ENCODE data around the gene ALKBH5. TPM values are rescaled to one million over a fixed set of nuclear protein-coding genes. Genes with fewer than 3 reads are reported as not detected.

The ALKBH5 gene
- total RNA-seq, 2 experiments from 2014 or later = 118 to 125 TPM

DNA sequence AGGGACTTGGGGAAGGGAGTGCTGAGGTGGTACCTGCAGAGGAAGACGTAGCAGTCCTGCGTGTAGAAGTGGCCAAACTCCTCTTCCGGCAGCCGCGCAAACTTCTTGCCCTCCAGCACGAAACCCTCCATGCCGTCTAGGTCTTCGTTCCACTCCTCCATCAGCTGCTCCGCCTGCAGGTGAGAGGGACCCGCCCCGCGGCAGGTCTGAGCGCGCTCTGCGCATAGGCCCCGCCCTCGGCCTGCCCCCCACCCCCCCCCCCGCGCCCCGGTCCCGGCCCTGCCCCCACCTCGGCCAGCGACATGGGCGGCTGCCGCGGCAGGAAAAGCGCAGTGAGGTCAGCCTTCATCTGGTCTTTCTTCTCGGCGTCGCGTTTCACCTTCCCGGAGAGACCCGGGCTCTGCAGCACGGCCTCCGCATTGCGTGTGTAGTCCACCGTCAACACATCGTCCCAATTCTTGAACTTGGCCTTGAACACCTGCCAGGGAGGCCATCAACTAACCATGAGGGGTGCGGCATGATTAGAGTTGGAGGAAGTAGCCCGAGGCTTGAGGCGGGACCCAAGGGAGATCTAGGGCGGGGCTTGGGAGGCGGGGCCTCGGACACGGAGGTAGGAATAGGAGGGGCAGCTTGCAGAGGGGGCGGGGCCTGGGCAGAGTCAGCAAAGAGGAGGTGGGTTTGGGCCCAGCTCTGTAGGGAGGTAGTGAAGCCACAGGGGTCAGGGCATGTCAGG is 63.4 kb downstream of the ALKBH5 start:
- POLR2A ChIA-PET = interaction anchor here (2.7 kb wide), 1 partner anchor 14 kb away, joined by 8 read pairs; the partner anchor contains the start of gene MIEF2

DNA sequence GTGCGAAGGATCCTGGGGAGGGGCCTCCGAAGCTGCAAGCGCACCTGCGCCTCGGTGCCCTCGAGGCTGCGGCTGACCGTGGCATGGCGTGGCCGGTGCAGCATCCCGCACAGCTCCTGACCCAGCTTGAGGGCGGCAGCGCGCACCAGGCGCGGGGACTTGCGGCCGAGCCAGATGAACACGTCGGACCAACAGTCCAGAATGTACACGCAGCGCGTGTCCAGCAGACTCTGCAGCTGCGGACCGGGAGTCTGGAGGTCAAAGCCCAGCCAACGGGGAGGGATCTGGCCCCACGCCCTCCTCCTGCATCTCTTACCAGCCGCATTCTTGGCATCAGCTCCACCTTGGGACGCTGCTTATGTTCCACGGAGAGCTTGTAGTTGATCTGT is 64.0 kb downstream of the ALKBH5 start:
- H3K36me3 Mint-ChIP-seq (ENCODE audit: low read depth) = peaks cover 55% of the 10 kb centered on the region
- ChIA-PET POLR2A (interaction anchor here (2.7 kb wide), 1 partner anchor 14 kb away, joined by 8 read pairs; the partner anchor contains the start of gene MIEF2), CTCF (interaction anchor here (0.6 to 1.6 kb wide), 3 partner anchors 18 to 84 kb away, joined by 3 to 5 read pairs (median 3); no protein-coding TSS in a partner anchor)
- H3K27me3 Mint-ChIP-seq = no peaks in the 10 kb centered on the region
- H3K27ac Mint-ChIP-seq = no peak overlapping the region
- no peak overlapping the region for H3K4me3 Mint-ChIP-seq
- no peak for DNase-seq
- H3K9me3 Mint-ChIP-seq = no peaks in the 10 kb centered on the region
- H3K4me1 Mint-ChIP-seq = peaks cover 3% of the 10 kb centered on the region

More for the DNA sequence above, 63.4 kb downstream of the ALKBH5 start:
- H3K4me3 Mint-ChIP-seq = no peak overlapping the region
- H3K9me3 Mint-ChIP-seq = no peaks in the 10 kb centered on the region
- peaks cover 3% of the 10 kb centered on the region for H3K4me1 Mint-ChIP-seq
- H3K27ac Mint-ChIP-seq = no peak overlapping the region
- CTCF ChIA-PET = interaction anchor here (0.6 to 1.2 kb wide), 2 partner anchors 18 to 64 kb away, joined by 3 read pairs; no protein-coding TSS in a partner anchor
- peaks cover 55% of the 10 kb centered on the region for H3K36me3 Mint-ChIP-seq (ENCODE audit: low read depth)
- peak; percentile 47 for DNase-seq
- no peaks in the 10 kb centered on the region for H3K27me3 Mint-ChIP-seq

DNA sequence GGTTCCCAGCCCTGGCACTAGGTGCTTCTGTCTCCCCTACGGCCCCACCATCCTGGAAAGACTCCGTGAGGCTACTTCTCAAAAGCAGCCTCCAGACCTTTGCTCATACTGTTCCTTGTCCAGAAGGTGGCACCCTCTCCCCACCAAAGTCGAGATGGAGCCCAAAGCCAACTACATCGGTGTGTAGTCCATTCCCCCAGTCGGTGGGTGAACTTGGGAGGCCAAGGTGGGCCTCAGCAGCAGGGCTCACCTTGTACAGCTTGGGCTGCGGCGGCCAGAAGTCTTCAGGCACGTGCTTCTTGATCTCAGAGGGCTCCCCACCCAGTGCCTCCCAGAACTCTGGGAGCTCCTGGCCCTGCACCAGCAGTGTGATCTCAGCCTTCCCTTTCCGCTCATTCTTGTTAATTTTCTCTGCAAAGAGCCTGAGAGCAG is 64.7 kb downstream of the ALKBH5 start:
- H3K4me3 Mint-ChIP-seq = no peak overlapping the region
- no peaks in the 10 kb centered on the region for H3K9me3 Mint-ChIP-seq
- peaks cover 3% of the 10 kb centered on the region for H3K4me1 Mint-ChIP-seq
- H3K27me3 Mint-ChIP-seq = no peaks in the 10 kb centered on the region
- CTCF ChIA-PET = interaction anchor here (0.9 to 1.6 kb wide), 4 partner anchors 8 to 84 kb away, joined by 3 to 5 read pairs (median 4); no protein-coding TSS in a partner anchor
- H3K36me3 Mint-ChIP-seq (ENCODE audit: low read depth) = peaks cover 62% of the 10 kb centered on the region
- DNase-seq = peak; percentile 74
- no peak overlapping the region for H3K27ac Mint-ChIP-seq
- POLR2A ChIA-PET = interaction anchor here (0.6 to 2.7 kb wide), 3 partner anchors 9 to 940 kb away, joined by 3 to 8 read pairs (median 3); partner anchors contain the start of gene MIEF2

DNA sequence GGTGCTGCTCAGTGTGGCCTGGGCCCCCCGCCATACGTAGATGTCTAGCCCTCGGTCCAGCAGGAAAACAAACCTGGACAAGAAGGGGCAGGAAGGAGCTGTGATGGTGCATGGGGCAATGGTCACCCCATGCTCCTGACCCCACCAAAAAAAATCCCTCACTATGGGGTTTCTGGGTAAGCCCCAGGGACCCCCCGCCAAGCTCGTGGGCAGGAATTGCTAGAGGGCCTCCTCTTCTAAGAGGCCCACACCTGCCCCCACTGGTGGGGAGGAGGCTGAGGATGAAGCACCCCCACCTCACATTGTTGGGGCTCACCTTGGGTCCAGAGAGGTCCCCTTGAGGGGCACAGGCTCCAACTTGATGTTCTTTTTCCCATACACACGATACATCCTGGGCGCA is 65.2 kb downstream of the ALKBH5 start:
- Mint-ChIP-seq H3K4me1 (peaks cover 3% of the 10 kb centered on the region), H3K4me3 (no peak overlapping the region), H3K9me3 (no peaks in the 10 kb centered on the region), H3K27ac (no peak overlapping the region), H3K27me3 (no peaks in the 10 kb centered on the region), H3K36me3 (ENCODE audit: low read depth) (peaks cover 64% of the 10 kb centered on the region)
- no peak for DNase-seq
- ChIA-PET CTCF (interaction anchor here (0.9 to 1.6 kb wide), 4 partner anchors 8 to 83 kb away, joined by 3 to 5 read pairs (median 4); partner anchors contain the start of gene ALKBH5), POLR2A (interaction anchor here (0.6 to 2.7 kb wide), 3 partner anchors 8 to 941 kb away, joined by 3 to 8 read pairs (median 3); partner anchors contain the start of gene MIEF2)

DNA sequence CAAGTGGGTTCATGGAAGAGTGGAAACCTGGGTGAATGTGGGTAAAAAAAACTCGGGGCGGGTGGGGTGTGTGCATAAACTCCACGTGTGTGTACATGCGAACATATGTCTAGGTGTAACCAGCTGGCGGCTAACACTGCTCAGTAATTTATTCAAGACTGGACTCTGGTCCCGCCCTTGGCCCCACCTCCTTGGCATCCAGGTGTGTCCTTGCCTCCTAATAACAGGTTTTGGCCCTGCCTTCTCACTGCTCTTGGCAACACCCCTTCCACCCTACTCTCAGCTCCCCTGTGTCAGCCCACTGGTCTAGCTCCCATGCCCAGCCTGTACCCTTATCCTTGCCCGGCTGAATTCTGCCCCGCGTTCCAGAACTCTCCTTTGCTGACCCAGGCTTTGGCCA is 66.6 kb downstream of the ALKBH5 start:
- POLR2A ChIA-PET = interaction anchor here (0.7 kb wide), 1 partner anchor 24 kb away, joined by 4 read pairs; no protein-coding TSS in a partner anchor
- H3K9me3 Mint-ChIP-seq = no peaks in the 10 kb centered on the region
- no peak overlapping the region for H3K27ac Mint-ChIP-seq
- H3K27me3 Mint-ChIP-seq = no peaks in the 10 kb centered on the region
- no peak for DNase-seq
- H3K4me3 Mint-ChIP-seq = no peak overlapping the region
- CTCF ChIA-PET = no interaction called here
- peaks cover 63% of the 10 kb centered on the region for H3K36me3 Mint-ChIP-seq (ENCODE audit: low read depth)
- peaks cover 3% of the 10 kb centered on the region for H3K4me1 Mint-ChIP-seq

- H3K4me3 Mint-ChIP-seq = no peak overlapping the region
- DNase-seq = no peak
- CTCF ChIA-PET = no interaction called here
- H3K9me3 Mint-ChIP-seq = no peaks in the 10 kb centered on the region
- H3K4me1 Mint-ChIP-seq = peaks cover 3% of the 10 kb centered on the region
- POLR2A ChIA-PET = interaction anchor here (0.7 kb wide), 1 partner anchor 25 kb away, joined by 4 read pairs; no protein-coding TSS in a partner anchor
- peaks cover 63% of the 10 kb centered on the region for H3K36me3 Mint-ChIP-seq (ENCODE audit: low read depth)
- H3K27me3 Mint-ChIP-seq = no peaks in the 10 kb centered on the region
- H3K27ac Mint-ChIP-seq = no peak overlapping the region
Observed at GRCh38 chr17:18250708-18251107, 67.1 kb downstream of the ALKBH5 start.

GRCh38 chr17:18251204-18251603 is 67.6 kb downstream of the ALKBH5 start:
- Mint-ChIP-seq H3K9me3 (no peaks in the 10 kb centered on the region), H3K27me3 (no peaks in the 10 kb centered on the region), H3K4me1 (peaks cover 7% of the 10 kb centered on the region), H3K36me3 (ENCODE audit: low read depth) (peaks cover 62% of the 10 kb centered on the region), H3K27ac (no peak overlapping the region), H3K4me3 (no peak overlapping the region)
- CTCF ChIA-PET = no interaction called here
- DNase-seq = no peak
- POLR2A ChIA-PET = no interaction called here

GRCh38 chr17:18252160-18252559 is 68.5 kb downstream of the ALKBH5 start:
- Mint-ChIP-seq H3K4me1 (peaks cover 15% of the 10 kb centered on the region), H3K27ac (no peak overlapping the region), H3K27me3 (no peaks in the 10 kb centered on the region), H3K4me3 (no peak overlapping the region), H3K36me3 (ENCODE audit: low read depth) (peaks cover 58% of the 10 kb centered on the region), H3K9me3 (no peaks in the 10 kb centered on the region)
- no peak for DNase-seq
- ChIA-PET CTCF (no interaction called here), POLR2A (no interaction called here)

GRCh38 chr17:18253187-18253884 is 69.7 kb downstream of the ALKBH5 start:
- no peak for DNase-seq
- Mint-ChIP-seq H3K4me1 (peaks cover 19% of the 10 kb centered on the region), H3K36me3 (ENCODE audit: low read depth) (peaks cover 52% of the 10 kb centered on the region), H3K4me3 (no peak overlapping the region), H3K27ac (no peak overlapping the region), H3K27me3 (no peaks in the 10 kb centered on the region), H3K9me3 (no peaks in the 10 kb centered on the region)
- ChIA-PET CTCF (no interaction called here), POLR2A (interaction anchor here (0.8 to 1.0 kb wide), 2 partner anchors 10 to 66 kb away, joined by 3 read pairs; no protein-coding TSS in a partner anchor)

- H3K27ac Mint-ChIP-seq = no peak overlapping the region
- H3K9me3 Mint-ChIP-seq = no peaks in the 10 kb centered on the region
- H3K4me1 Mint-ChIP-seq = peaks cover 23% of the 10 kb centered on the region
- H3K36me3 Mint-ChIP-seq (ENCODE audit: low read depth) = peaks cover 46% of the 10 kb centered on the region
- ChIA-PET POLR2A (interaction anchor here (0.8 to 1.0 kb wide), 2 partner anchors 11 to 66 kb away, joined by 3 read pairs; no protein-coding TSS in a partner anchor), CTCF (no interaction called here)
- DNase-seq = no peak
- H3K4me3 Mint-ChIP-seq = no peak overlapping the region
- no peaks in the 10 kb centered on the region for H3K27me3 Mint-ChIP-seq
Observed at GRCh38 chr17:18253947-18254821, 70.6 kb downstream of the ALKBH5 start.

DNA sequence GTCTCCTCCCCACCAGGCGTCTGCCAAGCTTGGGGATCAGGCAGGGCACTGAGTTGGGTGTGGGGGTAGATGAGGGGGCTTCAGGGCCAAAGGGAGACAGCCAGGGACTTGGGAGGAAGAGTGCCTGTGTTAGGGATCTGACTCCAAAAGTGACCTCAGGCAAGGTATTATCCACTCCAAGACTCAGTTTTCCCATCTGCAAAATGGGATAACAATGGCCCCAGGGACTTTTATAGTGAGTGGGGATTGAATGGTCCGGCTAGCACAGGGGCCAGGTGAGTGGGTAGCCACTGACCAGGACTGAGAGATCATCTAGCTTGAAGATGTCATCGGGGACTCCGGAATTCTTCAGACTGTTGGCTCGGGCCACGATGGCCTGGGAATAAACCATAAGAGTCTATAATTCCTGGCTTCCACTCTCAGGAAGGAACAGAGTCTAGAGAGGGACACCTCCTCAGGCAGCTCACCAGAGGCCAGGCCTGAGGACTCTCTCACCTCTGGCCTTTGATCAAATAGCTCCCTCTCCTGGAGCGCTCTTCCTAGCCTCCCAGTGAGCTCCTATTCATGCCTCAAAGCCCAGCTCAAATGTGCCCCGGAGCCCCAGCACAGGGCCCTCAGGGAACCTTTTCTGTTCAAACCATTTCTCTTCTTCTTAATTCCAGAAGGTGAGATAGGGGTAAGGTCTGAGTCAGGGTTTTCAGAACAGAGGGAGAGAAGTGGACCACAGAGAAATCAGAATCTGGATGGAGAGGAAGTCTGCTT is 71.4 kb downstream of the ALKBH5 start:
- CTCF ChIA-PET = no interaction called here
- no peak overlapping the region for H3K4me3 Mint-ChIP-seq

More for the DNA sequence above, 71.4 kb downstream of the ALKBH5 start:
- H3K4me1 Mint-ChIP-seq = peaks cover 29% of the 10 kb centered on the region
- peaks cover 45% of the 10 kb centered on the region for H3K36me3 Mint-ChIP-seq (ENCODE audit: low read depth)
- H3K9me3 Mint-ChIP-seq = no peaks in the 10 kb centered on the region
- no peak for DNase-seq
- H3K27me3 Mint-ChIP-seq = no peaks in the 10 kb centered on the region
- POLR2A ChIA-PET = interaction anchor here (1.2 kb wide), 1 partner anchor 13 kb away, joined by 4 read pairs; no protein-coding TSS in a partner anchor
- no peak overlapping the region for H3K27ac Mint-ChIP-seq
